HuH-7.5 (cell line): ENCODE measurements around the gene F12.
A peak's percentile ranks its signal among the peaks of the same experiment; 100 is the strongest.

Source experiments
- DNase-seq: peaks from one replicate; pipeline ENCODE4 v3.0.0; 2011; ENCODE audit warnings: low spot score

F12 gene

DNA sequence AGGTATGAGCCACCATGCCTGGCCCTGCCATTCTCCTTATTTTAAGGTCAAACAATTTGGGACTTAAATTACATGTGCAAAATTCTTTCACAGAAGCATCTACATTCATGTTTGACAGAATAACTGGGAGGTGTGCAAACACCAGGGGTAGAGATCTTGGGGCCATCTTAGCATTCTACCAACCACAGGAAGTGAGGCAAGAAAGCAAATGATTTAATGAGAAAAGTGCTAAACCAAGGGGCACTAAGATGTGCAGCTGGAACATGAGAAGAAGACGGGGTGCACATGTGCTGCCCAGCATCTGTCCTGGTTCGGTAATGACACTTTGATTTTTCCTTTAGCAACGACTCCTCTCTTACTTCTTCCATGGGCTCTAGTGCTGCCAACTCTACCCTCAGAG, 1.2 kb upstream of the F12 start:
- DNase-seq: no peak

DNA sequence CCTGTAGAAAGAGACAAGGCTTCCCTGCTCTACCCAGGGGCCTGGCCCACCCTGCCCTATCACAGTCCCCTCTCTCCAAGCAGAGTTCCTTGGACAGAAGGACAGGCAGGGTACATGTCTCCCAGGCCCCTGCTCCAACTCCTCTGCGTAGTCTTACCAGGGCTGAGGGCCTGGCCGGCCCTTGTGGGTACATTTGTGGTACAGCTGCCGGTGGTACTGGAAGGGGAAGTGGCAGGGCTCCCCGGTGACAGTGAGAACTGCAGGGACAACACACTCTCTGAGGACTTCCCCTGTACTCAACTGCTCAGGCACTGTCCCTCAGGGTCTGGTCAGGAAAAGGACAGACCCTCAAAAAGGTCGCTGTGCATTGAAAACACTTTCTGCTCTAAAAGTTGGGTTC, 3.6 kb downstream of the F12 start:
- DNase-seq: peak; percentile 5

DNA sequence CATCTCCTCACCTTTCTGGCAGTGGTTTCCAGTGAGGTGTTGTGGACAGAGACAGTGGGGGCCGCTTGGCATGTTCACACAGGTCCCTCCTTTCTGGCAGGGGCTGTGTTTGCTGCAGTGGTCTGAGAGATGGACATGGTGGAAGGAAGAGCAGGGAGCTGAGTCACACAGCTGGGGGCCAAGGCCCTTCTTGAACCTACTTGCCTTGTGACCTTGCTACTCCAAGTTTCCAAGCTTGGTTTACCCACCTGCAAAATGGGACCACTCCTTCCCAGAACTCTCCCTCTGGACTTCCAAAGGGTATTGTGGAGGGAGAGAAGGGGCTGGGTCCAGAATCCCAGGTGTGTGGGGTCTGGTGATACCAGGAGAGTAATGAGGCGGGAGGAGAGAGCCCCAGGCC, 4.1 kb downstream of the F12 start:
- peak; percentile 8 for DNase-seq

DNA sequence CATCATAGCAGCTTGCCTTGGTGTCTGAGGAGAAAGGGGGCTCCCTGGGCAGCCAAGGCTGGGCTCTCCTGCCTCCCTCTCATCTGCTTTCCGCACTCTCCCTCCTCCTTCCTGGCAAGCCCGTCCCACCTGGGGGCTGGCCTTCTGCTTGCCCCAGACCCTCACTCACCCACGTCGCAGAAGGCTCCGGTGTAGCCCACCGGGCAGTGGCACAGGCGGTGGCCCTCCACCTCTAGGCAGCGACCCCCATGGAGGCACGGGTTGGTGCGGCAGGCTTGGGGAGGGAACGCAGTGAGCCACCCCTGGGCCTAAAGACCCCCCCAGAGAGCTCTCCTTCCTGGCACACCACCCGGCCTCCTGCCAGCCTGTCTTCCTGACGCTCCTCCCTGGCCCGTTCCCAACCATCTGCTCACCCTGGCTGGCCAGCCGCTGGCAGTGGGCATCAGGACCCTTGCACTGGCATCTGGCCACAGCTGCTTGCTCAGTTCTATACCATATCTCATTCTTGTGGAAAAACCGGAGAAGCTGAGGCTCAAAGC, 4.7 kb downstream of the F12 start:
- DNase-seq: peak; percentile 25

DNA sequence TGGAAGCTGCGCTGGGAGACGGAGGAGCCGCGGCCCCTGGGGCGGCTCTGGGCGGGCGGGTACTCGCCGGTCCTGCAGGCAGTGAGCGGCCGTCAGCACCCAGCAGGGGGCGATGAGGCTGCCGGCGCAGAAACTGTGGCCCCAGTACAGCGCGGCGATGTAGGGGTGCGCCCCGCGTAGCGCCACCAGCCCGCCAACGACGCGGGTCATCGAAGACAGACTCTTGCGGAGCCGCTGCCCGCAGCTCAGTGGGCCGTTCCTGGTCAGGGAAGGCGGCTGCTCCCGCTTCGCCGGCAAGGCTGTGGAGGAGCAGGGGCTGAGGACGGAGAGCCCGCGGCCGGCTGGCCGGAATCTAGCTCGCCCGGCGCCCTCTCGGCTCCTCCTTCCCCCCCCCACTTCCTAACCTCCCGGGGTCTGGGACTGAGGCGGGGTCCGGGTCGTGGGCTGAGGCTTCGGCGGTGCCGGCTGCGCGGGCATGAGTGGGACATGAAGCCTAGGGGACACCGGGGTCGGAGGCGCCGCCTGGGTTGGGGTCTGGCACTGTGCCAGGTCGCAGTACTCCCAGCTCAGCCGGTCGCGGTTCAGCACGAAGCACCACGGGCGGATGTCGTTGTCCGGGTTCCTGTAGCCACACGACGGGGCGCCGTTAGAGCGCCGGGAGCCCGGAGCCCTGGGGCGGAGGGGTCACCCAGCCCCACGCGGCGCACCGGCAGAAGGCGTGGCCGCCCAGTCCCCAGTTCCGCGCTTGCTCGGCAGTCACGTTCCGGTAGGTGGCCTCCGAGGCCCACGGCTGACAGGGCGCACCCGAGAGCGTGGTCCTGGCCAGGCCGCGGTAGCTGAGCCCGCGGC, 5.3 kb downstream of the F12 start:
- DNase-seq: peak; percentile 58

DNA sequence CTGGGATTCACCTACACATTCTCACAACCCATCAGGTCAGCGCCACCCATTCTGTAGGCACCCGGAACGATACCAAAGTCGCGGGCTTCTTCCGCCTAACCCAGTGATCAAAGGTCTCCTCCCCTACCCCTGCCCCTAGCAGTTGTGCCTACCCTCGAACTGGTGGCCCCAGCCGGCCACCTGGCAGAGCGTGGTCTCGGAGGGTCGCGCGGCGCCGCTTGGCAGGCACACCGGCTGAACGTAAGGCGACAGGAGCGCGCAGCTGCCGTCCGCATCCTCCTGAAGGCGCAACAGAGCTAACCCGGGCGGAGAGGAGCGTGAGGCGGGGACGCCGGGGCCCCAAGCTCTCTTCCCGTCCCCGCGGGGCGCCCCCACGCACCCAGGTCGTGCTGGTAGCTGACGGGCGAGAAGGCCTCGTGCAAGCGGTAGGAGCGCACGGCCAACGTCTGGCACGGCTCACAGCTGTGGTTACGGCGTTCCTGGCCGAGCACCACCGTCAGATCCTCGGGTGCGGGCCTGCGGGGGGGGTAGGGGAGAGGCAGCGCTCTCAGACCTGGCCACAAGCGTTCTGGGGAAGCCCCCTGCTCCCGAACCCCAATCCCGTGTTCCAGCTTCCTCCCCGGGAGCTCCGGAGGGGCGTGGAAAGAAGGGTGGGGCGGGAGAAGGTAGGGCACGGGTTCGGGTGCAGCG, 6.1 kb downstream of the F12 start:
- no peak for DNase-seq

DNA sequence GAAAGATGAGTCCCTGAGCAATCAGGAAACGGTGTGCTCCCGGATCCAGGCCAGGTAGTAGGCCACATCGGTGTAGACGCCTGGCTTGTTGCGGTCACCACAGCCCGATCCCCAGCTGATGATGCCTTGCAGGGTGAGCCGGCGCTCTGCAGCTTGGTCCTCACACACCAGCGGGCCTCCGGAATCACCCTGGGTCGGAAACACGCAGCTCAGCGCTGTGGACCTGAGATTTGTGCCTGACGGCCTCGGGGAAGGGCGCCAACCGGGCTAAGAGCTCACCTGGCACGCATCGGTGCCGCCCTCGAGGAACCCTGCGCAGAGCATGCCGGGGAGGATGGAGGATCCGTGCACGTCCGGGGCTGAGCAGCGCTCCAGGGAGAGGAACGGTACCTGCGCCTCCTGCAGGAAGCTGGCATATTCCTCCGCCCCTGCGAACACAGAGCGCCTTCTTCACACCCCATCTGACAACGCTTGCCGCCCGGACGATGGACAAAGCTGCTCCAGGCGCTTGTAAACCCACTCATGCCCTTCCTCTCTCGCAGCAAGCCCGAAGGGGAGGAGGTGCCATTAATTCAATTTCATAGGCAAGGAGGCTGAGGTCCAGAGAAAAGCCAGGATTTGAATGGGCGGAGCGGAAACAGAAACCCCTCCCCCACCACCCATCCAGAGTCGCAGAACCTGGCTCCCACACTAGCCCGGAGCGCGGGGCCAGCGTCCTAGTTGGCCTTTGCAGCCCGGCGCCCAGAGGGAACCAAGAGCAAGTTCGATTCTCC, 6.9 kb downstream of the F12 start:
- peak; percentile 53 for DNase-seq

DNA sequence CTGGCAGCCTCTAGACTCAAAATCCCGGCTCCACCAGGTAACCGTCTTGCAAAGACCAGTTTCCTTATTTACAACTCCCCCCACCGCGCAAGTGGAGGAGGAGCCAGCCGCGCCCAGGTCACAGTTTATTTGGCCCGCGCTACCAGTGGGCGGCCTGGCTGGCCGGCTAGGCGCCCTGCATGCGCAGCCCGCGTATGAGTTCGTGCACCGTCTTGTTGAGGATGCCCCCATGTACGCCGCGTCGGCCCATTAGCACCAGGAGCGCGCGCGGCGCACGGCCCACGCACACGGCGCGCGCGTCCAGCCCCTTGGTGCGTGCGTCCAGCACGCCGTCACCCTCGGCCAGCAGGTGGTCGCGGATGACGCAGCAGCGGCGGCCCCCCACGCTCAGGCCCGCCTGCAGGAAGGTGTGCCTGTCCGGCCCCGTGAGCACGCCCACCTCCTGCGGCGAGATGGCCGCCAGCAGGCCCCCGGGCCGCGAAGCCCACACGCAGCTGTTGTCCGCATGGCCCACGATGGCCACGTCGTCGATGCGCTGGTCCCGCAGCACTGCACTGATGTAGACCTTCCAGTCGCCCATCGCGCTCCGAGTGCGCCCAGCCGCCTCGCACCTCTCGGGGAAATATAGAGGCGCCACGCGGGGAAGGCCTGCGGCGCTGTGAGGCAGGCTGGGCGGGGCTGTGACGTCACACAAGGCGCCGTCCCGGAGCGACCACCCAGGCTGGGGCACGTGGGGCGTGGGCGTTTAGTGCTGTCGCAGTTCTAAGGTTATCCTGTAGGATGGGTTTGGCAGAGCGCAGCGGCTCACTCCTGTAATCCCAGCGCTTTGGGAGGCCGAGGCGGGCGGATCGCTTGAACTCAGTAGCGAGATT, 9.1 kb downstream of the F12 start, which contains the start of gene PFN3:
TSS of gene PFN3 (minus strand) at position 665 of the 872 bp plus-strand sequence. CDS start at position 580, 85 bp downstream.
- DNase-seq: no peak

DNA sequence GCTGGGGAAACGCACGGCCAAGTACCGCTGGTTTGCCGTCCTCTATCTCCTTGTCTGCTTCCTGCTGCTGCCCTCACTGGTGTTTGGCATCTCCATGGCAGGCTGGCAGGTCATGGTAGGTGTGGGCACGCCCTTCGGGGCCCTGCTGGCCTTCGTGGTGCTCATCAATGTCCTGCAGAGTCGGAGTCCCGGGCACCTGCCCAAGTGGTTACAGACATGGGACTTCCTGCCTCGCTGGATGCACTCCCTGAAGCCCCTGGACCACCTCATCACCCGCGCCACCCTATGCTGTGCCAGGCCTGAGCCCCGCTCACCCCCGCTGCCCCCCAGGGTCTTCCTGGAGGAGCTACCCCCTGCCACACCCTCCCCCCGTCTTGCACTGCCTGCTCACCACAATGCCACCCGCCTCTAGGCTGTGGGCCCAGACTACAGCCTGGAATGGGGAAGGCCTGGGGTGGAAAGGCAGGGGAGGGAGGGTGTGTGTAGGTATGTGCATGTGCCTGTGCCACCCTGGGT, 11.4 kb downstream of the F12 start:
- no peak for DNase-seq

DNA sequence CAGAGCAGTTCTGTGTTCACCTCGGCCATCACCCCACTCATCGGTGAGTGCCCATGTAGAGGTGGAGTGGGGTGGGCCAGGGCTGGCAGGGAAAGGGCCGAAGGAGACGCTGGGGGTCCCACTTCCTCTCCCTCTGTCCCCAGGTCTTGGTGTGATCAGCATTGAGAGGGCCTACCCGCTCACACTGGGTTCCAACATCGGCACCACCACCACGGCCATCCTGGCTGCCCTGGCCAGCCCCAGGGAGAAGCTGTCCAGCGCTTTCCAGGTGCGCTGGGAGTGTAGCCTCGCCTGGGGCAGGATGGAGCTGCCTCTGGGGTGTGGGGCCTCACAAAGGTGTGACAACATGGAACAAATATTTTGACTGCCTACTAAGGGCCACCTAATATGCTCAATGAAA, 12.6 kb downstream of the F12 start:
- no peak for DNase-seq

DNA sequence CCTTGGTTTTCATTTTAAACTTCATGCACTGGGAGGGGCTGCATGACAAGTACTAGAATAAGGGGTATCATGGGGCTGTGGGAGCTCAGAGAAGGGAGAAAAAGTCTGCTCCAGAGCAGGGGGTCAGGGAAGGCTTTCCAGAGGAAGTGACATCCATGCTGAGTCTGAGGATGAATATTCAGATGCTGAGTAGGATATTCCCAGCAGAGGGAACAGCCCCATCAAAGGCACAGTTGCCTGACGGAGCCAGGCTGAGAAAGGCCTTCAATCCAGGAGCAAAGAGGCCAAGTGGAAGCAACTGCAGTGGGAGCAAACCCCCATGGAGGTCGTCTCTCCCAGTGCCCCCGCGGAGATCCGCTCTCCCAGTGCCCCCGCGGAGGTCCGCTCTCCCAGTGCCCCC, 13.3 kb downstream of the F12 start:
- no peak for DNase-seq

DNA sequence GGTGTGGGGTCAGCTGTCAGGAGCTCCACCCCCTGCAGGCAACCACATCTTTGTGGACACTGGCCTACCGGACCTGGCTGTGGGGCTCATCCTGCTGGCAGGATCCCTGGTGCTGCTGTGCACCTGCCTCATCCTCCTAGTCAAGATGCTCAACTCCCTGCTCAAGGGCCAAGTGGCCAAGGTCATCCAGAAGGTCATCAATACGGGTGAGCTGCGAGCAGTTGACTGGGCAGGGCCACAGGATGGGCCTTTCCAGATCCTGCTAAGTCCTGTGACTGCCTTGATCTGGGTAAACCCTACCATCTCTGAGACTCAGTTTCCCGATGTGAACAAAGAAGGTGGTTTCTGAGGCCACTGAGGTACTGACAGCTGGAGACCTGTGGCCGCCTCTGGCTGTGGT, 15.4 kb downstream of the F12 start:
- DNase-seq: peak; percentile 8

DNA sequence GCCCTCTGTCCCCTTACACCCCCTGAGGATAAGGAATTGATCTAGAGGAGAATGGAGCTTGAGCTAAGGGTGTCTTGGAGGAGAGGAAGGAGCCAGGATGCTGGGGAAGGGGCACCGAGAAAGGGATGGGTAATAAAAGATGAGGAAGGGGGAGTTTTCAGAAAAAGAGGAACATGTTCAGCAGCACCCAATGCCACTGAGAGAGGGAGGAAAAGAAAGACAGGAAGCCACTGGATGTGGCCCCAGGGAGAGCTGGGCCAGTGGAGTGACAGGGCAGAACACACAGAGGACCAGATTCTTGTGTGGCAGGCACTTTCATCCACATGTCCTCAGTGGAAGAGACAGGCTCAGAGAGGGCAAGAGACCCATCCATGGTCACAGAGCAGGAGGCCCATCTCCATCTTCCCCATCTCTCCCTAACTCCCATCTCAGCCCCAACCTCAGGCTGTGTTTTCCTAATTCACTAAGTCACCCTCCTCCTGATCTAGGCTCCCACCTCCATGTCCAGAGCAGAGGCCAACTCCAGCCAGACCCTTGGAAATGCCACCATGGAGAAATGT, 16.1 kb downstream of the F12 start:
- no peak for DNase-seq

DNA sequence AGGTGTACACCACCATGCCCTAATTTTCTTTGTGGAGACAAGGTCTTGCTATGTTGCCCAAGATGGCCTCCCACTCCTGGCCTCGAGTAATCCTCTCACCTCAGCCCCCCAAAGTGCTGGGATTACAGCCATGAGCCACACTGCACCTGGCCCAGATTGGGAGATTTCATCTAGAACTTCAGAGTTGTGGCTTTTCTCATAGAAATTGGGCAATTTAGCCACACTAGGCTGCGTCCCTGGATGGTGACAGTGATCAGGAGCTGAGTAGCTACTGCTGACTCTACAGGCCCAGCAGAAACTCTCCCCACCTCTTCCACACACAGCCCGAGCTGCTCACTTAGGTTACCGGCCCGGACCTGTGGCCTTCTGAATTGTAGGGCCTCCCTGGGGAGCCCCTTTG, 16.6 kb downstream of the F12 start:
- no peak for DNase-seq

DNA sequence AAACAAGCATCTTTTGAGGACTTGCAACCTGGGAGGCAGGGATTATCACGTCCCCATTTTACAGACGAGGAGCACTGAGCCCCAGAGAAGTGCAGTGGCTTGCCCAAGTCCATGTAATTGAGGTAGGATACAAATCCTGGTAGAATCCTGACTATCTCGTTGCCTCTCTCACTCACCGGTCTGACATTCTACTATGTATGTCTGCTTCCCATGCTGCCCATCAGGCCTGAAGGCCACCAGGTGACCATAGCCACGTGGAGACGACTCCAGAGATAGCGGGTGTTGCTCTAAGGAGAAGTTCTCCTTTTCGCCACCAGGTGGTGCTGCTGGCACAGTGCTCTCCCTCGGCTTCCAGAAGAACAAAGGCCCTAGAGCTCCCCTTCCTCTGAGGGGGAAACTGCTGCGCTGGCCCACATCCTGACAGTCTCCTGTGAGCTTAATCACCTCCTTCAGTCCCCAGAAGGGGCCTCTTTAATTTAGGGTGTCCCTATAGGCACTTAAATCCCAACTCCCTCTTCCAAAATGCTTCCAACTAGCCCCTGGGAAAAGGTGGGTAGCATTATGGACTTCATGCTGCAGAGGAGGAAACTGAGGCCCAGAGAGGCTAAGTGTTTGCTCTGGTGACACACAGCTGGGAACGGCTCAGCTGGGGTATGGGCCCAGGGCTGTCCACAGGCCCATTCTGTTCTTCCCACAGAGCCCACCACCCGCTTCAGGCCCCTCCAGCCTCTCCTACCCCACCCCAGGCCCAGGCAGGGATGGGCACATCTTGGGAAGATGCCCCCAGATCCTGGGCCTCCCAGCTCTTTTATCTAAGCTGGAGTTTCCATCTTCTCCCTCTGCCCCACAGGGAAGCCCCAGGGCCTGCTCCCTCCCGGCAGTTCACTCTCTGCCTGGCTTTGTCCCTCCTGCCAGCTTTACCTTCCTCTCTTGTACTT, 18.7 kb downstream of the F12 start:
- peak; percentile 99 for DNase-seq

DNA sequence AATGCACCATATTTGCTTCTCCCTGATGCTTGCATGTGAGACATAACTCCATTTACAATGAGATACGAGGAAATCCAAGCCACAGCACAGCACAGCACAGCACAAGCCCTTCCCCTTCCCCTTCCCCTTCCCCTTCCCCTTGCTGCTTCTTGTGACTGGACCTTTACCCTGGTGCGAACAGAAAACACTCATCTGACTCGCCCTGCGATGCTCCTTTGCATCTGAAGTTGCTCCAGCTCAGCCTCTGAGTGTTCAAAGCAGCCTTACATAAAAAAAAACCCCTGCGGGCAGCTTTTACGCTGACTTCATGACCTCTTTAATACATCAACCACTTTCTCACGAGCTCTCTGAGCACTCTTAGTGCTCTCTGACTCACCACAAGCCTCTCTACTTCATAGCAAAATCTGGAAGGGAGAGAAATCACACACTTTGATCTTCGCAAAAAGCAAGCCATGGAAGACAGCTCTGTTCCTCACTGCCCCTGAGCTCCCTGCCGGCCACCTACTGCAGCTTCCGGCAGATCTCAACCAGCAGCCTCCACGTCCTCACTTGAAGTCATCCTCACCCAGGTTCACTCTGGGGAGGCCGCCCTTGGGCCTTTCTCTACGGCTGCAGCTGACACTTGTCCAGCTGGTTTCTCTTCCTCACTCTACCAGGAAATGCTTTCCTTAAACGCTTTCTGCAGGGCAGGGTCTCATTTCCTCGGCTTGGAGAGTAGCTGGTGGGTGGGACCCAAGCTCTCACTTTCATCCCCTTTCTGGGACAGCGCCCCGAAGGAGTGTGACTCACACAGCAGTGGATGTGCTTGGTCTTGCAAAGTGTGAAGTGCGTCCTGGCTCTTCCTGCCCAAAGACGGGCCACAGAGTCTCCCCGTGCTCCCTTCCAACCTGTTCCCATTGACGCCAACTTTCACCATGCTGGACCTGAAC, 19.9 kb downstream of the F12 start:
- no peak for DNase-seq

DNA sequence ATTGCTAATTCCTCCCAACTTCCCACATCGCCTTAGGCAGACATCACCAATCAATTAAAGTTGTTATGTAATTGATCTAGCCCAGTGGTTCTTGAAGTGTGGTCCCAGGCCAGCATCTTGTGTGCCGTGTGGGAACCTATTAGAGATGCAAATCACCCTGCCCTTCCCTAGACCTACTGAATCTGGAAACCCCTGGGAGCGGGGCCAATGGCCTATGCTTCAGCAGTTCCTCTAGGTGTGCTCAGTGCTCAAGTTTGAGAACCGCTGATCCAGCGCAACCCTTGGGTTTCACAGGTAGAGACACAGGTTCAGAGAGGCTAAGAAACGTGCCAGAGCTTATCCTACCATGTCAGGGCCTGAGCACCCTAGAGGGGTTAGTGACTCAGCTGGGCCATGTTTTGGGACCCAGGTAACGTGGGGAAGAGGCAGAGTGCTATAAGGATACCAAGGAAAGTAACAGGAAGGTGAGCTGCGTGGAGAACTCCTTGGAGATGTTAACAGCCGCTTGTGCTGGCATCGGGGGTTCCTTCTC, 20.8 kb downstream of the F12 start:
- no peak for DNase-seq

DNA sequence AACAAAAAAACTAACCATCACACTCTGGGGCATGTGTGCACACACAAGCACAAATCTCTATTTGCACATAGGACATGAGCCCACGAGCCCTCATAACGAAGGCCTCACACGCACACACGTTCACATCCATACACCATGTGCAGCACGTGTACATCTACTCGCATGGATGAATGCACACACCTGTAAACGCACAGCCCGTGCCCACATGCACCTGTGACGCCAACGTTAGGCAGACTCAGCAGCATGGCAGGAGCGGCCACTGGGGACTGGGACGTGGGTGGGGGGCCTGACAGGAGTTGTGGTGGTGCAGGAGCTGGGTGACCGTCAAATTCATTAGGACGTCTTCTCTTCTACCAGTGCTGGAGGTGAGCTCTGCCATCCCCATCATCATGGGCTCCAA, 22.0 kb downstream of the F12 start:
- DNase-seq: no peak
